ENCODE measurements around the gene CATSPER4. TPM values are rescaled to one million over a fixed set of nuclear protein-coding genes. Genes with fewer than 3 reads are reported as not detected.
A peak's percentile ranks its signal among the peaks of the same experiment; 100 is the strongest.
"Not testable (repeated sequence)": the region's sequence is repeated elsewhere in the genome, so short reads cannot be mapped to it uniquely, and the experiment has no call there.

Gene CATSPER4
- total RNA-seq, 1 donor from 2014 or later = not detected

- no peak for ATAC-seq
Observed at GRCh38 chr1:26195805-26196204, 5.4 kb downstream of the CATSPER4 start.

GRCh38 chr1:26197301-26197700, 6.9 kb downstream of the CATSPER4 start:
- ATAC-seq = no peak

- ATAC-seq = no peak
Observed at GRCh38 chr1:26197813-26198212, 7.4 kb downstream of the CATSPER4 start.

- no peak for ATAC-seq
Observed at GRCh38 chr1:26200413-26200812, 10.0 kb downstream of the CATSPER4 start.

GRCh38 chr1:26203642-26204318, 13.4 kb downstream of the CATSPER4 start:
- no peak for ATAC-seq

- no peak for ATAC-seq
Observed at GRCh38 chr1:26210147-26210870, 19.9 kb downstream of the CATSPER4 start.

GRCh38 chr1:26212726-26213125, 22.3 kb downstream of the CATSPER4 start:
- no peak for ATAC-seq

GRCh38 chr1:26213335-26213905, 23.0 kb downstream of the CATSPER4 start:
- no peak for ATAC-seq

- ATAC-seq = no peak
Observed at GRCh38 chr1:26215246-26215645, 24.8 kb downstream of the CATSPER4 start.

- ATAC-seq = peak; percentile 57
Observed at GRCh38 chr1:26218906-26219494, 28.6 kb downstream of the CATSPER4 start.

- no peak for ATAC-seq
Observed at GRCh38 chr1:26220199-26220912, 30.0 kb downstream of the CATSPER4 start.

- no peak for ATAC-seq
Observed at GRCh38 chr1:26221094-26221493, 30.7 kb downstream of the CATSPER4 start.

GRCh38 chr1:26224606-26225005, 34.2 kb downstream of the CATSPER4 start:
- ATAC-seq = peak; percentile 40

GRCh38 chr1:26225033-26225831, 34.8 kb downstream of the CATSPER4 start:
- peak; percentile 29 for ATAC-seq

GRCh38 chr1:26230682-26231081, 40.3 kb downstream of the CATSPER4 start:
- not testable (repeated sequence) for ATAC-seq

- ATAC-seq = peak; percentile 98
Observed at GRCh38 chr1:26233903-26234643, 43.7 kb downstream of the CATSPER4 start, which contains the start of gene CEP85. TSS of gene CEP85 (plus strand) at chr1:26234200. CDS start at chr1:26239784, 5,584 bp downstream.

GRCh38 chr1:26234644-26235370, 44.4 kb downstream of the CATSPER4 start:
- ATAC-seq = no peak

- ATAC-seq = no peak
Observed at GRCh38 chr1:26237230-26237966, 47.0 kb downstream of the CATSPER4 start.

GRCh38 chr1:26239936-26240335, 49.5 kb downstream of the CATSPER4 start:
- ATAC-seq = no peak
